SJCRH30 (cell line): ENCODE results near the gene KCNK18. TPM values are rescaled to one million over a fixed set of nuclear protein-coding genes. Genes with fewer than 3 reads are reported as not detected.

ENCODE experiments used
- DNase-seq, 2 experiments: peaks; one replicate each; pipeline ENCODE4 v3.0.0-alpha.2; 2015 to 2020
- H3K27ac ChIP-seq: fragments of 250-450 bp; sonication (Bioruptor Pico); 2 replicates; pipeline ENCODE4 v1.5.1; 2020; ENCODE audit warnings: mild to moderate bottlenecking, moderate library complexity
- H3K27me3 ChIP-seq: fragments of 250-450 bp; sonication (Bioruptor Pico); 2 replicates; pipeline ENCODE4 v1.5.1; 2020; ENCODE audit warnings: mild to moderate bottlenecking, moderate library complexity
- H3K36me3 ChIP-seq: fragments of 250-450 bp; sonication (Bioruptor Pico); 2 replicates; pipeline ENCODE4 v1.5.1; 2020; ENCODE audit warnings: mild to moderate bottlenecking, moderate library complexity
- H3K4me1 ChIP-seq: fragments of 250-450 bp; sonication (Bioruptor Pico); 2 replicates; pipeline ENCODE4 v1.5.1; 2020; ENCODE audit warnings: mild to moderate bottlenecking, moderate library complexity
- H3K4me3 ChIP-seq: fragments of 250-450 bp; sonication (Bioruptor Pico); 2 replicates; pipeline ENCODE4 v1.5.1; 2020; ENCODE audit warnings: mild to moderate bottlenecking, moderate library complexity
- H3K9me3 ChIP-seq: fragments of 250-450 bp; sonication (Bioruptor Pico); replicated peaks from 2 replicates; pipeline ENCODE4 v1.5.1; 2020; ENCODE audit warnings: mild to moderate bottlenecking, moderate library complexity
- total RNA-seq: library from RNA; depleted of rRNA; stranded (reverse); fragments of >200 nt; shearing (Covaris generic); gene quantifications from 2 replicates; pipeline ENCODE4 v1.2.3, GENCODE V29; 2014; rRNA removed

The KCNK18 gene
- total RNA-seq, result not detected in 2 replicates

DNA sequence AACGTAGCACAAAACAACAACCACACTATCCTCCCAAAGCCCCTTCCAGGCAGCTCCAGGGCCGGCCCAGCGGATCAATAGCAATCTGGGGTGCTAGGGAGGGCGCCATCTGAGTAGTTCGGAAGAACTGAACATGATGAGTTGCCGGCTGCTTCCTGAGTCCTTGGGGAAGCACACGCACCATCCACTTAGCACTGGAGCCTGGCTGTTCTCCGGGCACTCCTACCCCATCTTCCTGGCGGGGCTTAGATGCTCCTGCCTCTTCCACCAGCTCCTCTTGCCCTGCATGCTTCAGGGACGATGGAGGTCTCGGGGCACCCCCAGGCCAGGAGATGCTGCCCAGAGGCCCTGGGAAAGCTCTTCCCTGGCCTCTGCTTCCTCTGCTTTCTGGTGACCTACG lies at the start of gene KCNK18:
Gene KCNK18, plus strand, starts transcription at position 301 of the 400 bp plus-strand sequence. Its CDS starts 0 bp downstream, at position 301.
- Histone ChIP-seq H3K4me3 (no peak within 1 kb of the TSS), H3K27me3 (no peaks in the 10 kb centered on the region), H3K9me3 (no peaks in the 10 kb centered on the region), H3K36me3 (no peaks in the 10 kb centered on the region), H3K27ac (no peak within 1 kb of the TSS), H3K4me1 (no peaks in the 10 kb centered on the region)
- DNase-seq, result no peak

DNA sequence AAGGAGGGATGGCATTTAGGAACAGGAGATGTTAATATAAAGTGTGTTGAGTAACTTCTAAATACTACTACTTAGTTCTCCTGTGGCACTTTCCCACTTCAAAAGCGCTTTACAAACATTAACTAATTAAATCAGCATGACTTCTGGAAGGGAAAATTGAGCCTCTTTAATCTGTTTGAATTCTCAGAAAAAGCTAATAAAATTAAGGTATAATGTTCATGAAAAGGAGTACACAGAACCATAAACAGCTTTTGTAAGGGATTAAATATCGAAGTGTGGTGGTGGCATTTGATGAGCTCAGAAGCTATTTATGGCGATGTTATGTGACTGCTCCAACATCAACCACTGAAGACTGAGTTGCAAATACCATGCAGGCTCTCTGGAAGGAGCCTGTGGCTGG lies 49.0 kb upstream of the KCNK18 start:
- Histone ChIP-seq H3K27ac (no peak overlapping the region), H3K27me3 (no peaks in the 10 kb centered on the region), H3K4me3 (no peak overlapping the region), H3K9me3 (0 out of 2 replicates have a peak, but pooled peaks cover 7% of the 10 kb centered on the region), H3K4me1 (no peaks in the 10 kb centered on the region), H3K36me3 (no peaks in the 10 kb centered on the region)
- no peak for DNase-seq

DNA sequence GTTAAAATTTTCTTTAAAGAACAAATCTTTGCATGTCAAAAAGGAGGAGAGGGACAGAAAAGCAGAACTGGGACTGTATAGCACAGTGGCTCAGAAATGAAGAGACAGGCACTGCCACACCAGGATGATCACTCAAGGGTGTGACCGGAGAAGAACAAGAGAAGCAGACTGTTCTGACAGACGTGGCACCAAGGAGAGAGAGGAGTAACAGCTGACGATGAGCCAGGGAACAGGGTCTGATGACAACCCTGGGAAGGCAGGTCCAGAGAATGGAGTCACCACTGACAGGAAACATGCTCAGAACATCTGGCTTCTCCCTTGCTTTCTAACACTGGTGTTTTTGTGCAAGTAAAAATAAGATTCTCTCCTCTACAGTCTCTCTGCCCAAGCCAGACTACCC lies 44.6 kb upstream of the KCNK18 start:
- Histone ChIP-seq H3K27me3 (no peaks in the 10 kb centered on the region), H3K4me1 (no peaks in the 10 kb centered on the region), H3K27ac (no peak overlapping the region), H3K4me3 (no peak overlapping the region), H3K9me3 (no peaks in the 10 kb centered on the region), H3K36me3 (no peaks in the 10 kb centered on the region)
- peak; percentile 22 to 56 for DNase-seq

DNA sequence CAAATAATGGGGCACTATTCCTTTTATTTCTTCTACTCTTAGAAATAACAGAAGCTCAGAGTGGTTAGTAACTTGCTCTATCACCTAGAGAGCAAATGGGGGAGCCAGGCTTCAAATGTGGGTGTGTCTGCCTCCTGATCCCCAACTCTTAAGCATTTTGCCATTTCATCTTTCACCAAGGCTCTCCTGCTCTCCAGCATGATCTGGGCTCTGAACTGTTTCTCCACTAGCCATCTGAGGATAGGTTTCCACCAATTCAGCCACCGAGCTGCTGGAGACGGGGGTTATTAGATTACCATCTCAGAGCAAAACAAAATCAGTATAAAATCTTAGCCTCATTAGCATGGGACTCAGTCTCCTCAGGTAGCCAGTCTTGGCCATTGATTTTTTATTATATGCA lies 39.0 kb upstream of the KCNK18 start:
- no peaks in the 10 kb centered on the region for H3K4me1 ChIP-seq
- no peak for DNase-seq
- H3K9me3 ChIP-seq, result no peaks in the 10 kb centered on the region
- peaks cover 12% of the 10 kb centered on the region; the same call in 1 of the 2 replicates for H3K27me3 ChIP-seq
- H3K4me3 ChIP-seq, result no peak overlapping the region
- H3K27ac ChIP-seq, result no peak overlapping the region
- H3K36me3 ChIP-seq, result no peaks in the 10 kb centered on the region

DNA sequence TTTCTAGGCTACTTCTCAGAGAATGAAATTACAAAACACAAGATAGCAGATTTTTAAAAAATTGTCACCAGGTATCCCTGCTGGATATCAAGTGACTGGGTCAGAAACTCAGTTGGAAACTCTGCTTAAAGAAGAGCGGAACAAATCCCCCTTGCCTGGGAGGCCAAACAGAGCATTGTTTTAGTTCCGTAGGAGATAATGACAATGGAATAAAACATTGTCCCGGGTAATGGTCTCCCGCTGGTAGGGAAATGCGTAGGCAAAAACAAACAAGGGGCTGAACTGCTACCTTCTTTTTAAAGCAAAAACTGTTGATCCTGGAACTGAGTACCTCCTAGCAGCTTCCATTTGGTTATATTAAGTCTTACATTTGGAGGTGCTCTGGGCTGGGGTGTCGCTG lies 37.9 kb upstream of the KCNK18 start:
- no peak overlapping the region for H3K4me3 ChIP-seq
- no peaks in the 10 kb centered on the region for H3K36me3 ChIP-seq
- DNase-seq, result no peak
- no peaks in the 10 kb centered on the region for H3K4me1 ChIP-seq
- no peak overlapping the region for H3K27ac ChIP-seq
- no peaks in the 10 kb centered on the region for H3K9me3 ChIP-seq
- H3K27me3 ChIP-seq, result peaks cover 12% of the 10 kb centered on the region; the same call in 1 of the 2 replicates

DNA sequence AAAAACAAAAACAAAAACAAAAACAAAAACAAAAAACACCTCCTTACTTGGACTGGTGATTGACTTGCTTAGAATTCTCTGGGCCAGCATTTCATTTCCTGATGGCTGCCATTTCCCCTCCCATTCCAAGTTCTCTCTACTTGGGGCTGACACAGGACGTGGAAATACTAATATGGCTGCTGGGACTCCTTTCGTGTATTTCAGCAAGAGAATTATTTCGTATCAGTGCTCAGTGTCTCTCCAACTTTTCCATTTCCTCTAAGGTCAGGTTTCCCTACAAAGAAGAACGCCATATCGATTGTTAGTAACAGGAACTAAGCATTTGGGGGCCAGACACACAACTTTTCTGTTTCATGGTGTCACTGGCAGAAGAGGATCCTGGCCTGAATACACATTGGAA lies 36.7 kb upstream of the KCNK18 start:
- no peaks in the 10 kb centered on the region for H3K36me3 ChIP-seq
- no peak overlapping the region for H3K4me3 ChIP-seq
- no peak for DNase-seq
- H3K27me3 ChIP-seq, result peaks cover 12% of the 10 kb centered on the region; the same call in 1 of the 2 replicates
- H3K9me3 ChIP-seq, result no peaks in the 10 kb centered on the region
- H3K4me1 ChIP-seq, result no peaks in the 10 kb centered on the region
- H3K27ac ChIP-seq, result no peak overlapping the region

DNA sequence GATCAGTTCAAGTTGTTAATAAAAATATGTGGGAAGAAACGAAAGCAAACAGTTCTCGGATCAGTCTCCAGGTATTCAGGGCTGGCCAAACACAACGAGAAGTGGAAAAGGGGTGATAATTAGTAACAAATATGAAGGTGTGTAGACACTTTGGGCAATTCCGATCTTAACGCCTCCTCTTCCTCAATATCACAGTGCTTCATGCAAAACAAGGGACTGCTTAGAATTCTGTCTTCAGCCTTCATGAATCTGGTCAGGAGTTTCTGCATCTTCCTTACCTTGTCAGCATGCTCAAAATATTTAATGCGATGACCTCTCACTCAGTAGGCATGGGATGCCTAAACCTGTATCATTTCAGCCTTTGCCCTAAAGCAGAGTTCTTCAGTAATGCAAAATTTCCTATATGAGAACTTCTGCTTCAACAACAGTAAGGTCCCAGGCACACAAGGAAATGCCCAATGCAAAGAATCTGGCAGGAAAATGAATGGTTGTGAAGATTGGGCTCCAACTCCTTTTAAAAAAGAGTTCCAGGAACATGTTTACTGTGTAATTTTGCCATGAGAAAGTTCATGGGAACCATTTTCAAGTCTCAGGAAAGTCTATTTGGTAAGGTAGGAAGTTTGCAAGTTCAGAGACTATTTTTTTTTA lies 35.8 kb upstream of the KCNK18 start:
- Histone ChIP-seq H3K4me3 (no peak overlapping the region), H3K4me1 (no peaks in the 10 kb centered on the region), H3K36me3 (no peaks in the 10 kb centered on the region), H3K27me3 (peaks cover 12% of the 10 kb centered on the region; the same call in 1 of the 2 replicates), H3K27ac (no peak overlapping the region), H3K9me3 (no peaks in the 10 kb centered on the region)
- no peak for DNase-seq

DNA sequence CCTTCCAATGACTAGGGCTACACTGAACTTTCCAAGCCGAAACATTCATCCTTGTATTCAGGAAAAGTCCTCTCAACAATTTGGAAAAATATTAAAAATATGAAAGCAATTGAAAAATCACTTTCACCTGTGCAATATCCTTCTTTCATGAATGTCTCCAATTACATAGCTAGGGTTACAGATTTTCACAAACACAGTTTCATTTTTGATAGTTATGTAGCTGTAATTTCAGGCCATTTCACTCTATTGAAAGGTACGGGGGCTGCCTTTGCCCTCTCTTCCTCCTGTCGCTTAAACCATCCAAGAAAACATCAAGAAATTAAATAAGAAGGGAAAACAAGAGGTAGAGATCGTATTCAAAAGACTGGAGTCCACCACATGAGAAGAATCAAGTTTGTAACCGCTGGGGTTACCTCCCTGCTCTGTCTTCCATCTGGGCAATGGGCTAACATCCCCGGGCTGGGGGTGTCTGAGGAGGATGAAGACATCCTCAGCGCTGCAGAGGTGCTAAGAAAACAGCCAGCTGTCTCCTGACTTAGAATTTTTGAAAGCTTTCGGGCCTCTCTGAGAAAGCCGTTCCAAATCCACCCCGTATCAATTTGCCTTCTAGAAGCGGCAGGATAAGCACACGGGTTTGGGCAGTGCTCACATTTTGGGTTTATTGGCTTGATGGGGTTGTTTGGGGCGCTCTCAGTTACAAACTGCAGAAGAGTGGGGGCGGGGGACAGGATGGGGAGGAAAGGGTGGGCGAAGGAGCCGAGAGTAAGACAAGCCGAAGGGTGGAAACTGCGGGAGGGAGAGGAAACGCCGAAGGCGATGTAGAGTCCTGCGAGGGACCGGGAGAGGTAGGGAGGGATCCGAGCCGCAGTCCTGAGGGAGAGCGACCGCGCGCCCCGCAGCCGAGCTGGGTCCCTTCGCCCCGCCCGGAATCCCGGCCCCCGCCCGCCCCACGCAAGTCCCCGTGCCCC lies 34.9 kb upstream of the KCNK18 start:
- no peaks in the 10 kb centered on the region for H3K9me3 ChIP-seq
- H3K27ac ChIP-seq, result no peak overlapping the region
- no peaks in the 10 kb centered on the region for H3K36me3 ChIP-seq
- H3K4me3 ChIP-seq, result peak overlapping the region; percentile 26
- no peaks in the 10 kb centered on the region for H3K4me1 ChIP-seq
- no peak for DNase-seq
- peaks cover 12% of the 10 kb centered on the region; the same call in 1 of the 2 replicates for H3K27me3 ChIP-seq

DNA sequence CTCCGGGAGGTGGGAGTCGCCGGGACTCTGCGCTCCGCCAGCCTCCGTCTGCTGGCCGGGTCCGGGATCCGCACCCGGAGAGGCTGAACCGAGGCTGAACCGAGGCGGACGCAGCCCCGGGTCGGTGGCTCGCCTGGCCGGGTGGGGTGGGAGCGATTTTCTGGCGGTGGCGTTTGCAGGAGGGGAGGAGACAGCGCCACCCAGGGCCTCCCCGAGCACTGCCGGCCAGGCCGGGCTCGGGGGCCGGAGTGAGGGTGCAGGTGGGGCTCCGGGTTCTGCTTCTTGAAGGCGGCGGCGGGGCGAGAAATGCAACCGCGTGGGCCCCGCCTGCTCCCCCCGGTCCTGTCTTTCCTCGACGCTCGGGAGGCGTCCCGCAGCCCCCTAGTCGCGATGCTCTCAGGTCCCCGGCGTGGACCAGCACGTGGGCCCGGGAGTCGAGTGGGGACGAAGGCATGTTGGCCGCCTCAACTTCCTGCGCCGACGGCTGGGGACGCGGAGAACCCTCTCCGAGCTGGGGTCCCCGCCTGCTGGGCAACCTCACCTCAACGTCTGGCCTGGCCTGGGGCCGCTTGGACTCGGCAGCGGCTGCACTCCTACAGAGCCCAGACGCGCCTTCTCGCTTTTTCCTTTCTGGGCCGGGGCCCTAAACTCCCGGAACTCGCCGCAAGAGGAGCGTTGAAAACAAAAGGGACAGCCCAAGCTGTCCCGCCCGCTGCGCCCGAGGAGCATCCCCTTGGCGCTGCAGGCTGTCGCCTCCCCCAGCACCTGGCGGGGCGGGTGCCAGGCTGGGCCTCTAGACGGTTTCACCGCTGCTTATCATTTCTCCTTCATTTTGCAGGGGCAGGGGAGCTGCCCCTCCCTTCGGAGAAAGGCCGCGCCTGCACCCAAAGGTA lies 34.0 kb upstream of the KCNK18 start:
- Histone ChIP-seq H3K36me3 (no peaks in the 10 kb centered on the region), H3K4me3 (peak overlapping the region; percentile 26), H3K9me3 (no peaks in the 10 kb centered on the region), H3K27me3 (peaks cover 12% of the 10 kb centered on the region; the same call in 1 of the 2 replicates), H3K27ac (no peak overlapping the region), H3K4me1 (no peaks in the 10 kb centered on the region)
- peak in 1 of 2 experiments; percentile 21 for DNase-seq

DNA sequence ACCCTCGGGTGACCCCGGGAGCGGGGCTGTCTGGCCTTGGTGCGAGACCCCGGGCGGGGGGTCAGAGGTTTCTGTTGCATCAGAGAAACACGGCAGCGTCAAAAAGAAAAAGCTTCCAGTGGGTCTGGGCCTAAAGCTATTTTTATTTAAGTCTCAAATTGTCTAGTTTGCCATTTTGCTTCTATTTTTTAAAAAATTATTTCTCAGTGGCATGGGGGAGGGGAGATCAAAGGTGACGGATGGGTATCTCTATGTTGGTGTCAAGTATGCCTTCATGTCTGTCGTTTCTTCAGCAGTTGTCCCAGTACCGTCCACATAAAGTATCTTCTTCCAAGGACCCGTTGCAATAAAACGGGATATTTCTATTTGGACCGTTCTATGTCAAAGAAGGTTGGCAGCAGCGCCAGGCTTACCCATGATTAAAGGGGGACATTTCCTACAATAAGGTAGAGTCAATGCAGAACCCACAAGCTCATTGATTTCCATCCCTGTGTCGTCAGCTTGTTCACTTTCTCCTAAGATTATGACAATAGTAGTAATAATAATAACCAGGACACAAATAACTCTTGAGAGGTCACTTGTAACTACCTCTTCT lies 33.2 kb upstream of the KCNK18 start:
- Histone ChIP-seq H3K36me3 (no peaks in the 10 kb centered on the region), H3K27ac (no peak overlapping the region), H3K27me3 (peaks cover 12% of the 10 kb centered on the region; the same call in 1 of the 2 replicates), H3K9me3 (no peaks in the 10 kb centered on the region), H3K4me1 (no peaks in the 10 kb centered on the region), H3K4me3 (no peak overlapping the region)
- no peak for DNase-seq

DNA sequence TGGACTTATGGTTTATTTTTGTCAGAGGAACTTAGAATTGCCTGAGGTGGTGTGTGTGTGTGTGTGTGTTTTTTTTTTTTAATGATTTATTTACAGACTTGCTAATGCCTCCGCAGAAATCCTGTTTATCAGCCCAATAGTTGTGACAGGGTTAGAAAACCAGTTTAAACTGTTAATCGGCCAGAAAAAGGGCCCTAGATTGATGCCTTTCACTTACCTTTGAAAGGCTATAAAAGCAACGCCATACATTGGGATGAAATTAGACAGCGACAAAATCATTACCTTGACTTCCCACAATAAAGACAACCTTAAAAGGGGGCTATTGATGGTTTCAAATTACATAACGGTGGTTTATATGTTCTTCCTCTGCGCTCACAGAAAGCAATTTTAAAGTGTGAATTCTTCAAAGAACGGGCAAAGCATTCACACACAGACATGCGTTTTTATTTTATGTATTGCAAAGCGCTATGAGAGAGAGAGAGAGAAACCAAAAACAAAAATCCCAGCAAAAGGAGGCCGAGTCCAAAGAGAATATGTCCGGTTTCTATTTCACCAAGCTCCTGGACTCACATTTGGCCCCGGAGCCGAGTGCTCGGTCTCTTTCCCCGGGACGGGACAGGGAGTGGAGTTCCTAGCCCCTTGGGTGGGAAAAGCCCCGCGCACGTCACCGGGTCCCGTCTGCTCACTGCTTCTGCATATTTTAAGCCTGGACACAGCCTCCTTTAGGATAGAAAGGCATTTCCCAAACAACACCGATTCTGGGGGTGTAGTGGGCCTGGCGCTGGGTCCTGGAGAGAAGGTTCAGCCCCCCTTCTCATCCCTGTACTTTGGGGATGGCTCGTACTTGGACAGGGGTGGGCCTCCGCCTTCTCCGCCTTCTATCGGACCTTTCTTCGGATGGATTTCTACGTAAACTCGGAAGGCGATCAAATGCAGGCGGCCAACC lies 32.4 kb upstream of the KCNK18 start:
- Histone ChIP-seq H3K4me1 (no peaks in the 10 kb centered on the region), H3K4me3 (no peak overlapping the region), H3K9me3 (no peaks in the 10 kb centered on the region), H3K36me3 (no peaks in the 10 kb centered on the region), H3K27ac (no peak overlapping the region), H3K27me3 (peaks cover 12% of the 10 kb centered on the region; the same call in 1 of the 2 replicates)
- DNase-seq, result no peak

DNA sequence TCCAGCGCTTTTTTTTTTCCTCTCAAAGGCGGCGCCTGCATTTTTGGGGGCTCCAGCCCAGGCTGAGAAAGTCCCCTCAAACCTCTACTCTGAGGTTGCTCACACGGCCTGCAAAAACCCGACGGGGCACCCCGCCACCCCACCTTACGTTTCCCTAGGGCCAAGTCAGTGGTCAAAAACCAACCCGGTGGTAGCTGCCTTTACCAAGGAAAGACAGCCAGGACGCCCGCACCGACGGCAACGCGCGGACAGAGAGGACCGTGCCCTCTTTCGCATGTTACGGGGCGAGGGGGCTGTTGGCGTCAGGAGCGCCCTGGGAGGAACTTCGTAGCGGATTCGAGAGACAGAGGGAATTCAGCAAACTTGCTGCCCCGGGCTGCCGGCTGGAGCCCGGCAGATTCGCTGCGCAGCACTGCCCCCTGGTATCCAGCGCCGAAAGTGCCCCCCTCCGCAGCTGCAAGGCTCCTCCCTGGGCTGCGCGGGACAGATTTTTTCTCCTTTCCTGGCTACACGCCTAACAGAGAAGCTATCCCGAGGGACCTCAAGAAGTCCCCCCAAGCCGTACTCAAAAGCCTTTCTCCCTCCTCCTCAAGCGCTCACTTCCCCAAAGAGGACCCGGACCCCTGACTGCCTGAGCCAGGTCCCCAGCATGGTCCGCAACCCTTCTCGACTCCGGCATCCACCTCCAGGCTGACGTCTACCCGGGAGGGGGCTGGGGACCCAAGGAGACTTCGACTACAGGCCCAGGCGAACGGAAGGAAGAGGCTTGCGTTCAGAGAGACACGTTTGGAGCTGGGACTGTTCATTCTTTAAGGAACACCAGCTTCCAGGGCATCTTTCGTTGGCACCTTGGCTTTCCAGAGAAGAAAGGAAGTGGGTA lies 31.5 kb upstream of the KCNK18 start:
- peak; percentile 30 to 56 for DNase-seq
- Histone ChIP-seq H3K4me3 (no peak overlapping the region), H3K9me3 (no peaks in the 10 kb centered on the region), H3K27me3 (peaks cover 8% of the 10 kb centered on the region; the same call in 1 of the 2 replicates), H3K4me1 (no peaks in the 10 kb centered on the region), H3K36me3 (no peaks in the 10 kb centered on the region), H3K27ac (no peak overlapping the region)
